NB4 (cell line): Measurements from ENCODE around the gene MRPL24.

Experiments used
- POLR2A ChIP-seq: IDR thresholded peaks from 2 replicates; pipeline ENCODE4 v1.6.1; 2011; ENCODE audit warnings: mild to moderate bottlenecking; ENCODE audit not compliant: insufficient read length; ENCODE audit errors: extremely low read depth
- TF ChIP-seq, protein P1 (sequence below): IDR thresholded peaks from one replicate; pipeline ENCODE4 v1.5.1; 2012; ENCODE audit warnings: low read depth, low read length
- TF ChIP-seq, protein P2 (sequence below): IDR thresholded peaks from 2 replicates; pipeline ENCODE4 v1.6.1; 2011; ENCODE audit warnings: low read depth, low read length

DNA sequence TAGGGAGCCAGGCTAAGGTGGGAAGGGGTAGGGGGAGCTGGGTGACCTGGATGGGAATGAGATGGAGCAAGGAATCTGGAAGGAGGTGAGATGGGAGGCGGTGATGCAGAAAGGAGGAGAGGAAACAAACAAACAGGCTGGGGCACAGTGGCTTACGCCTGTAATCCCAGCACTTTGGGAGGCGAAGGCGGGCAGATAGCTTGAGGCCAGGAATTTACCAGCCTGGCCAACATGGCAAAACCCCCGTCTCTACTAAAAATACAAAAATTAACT is 46.3 kb downstream of the MRPL24 start:
- TF ChIP-seq, protein P1, sequence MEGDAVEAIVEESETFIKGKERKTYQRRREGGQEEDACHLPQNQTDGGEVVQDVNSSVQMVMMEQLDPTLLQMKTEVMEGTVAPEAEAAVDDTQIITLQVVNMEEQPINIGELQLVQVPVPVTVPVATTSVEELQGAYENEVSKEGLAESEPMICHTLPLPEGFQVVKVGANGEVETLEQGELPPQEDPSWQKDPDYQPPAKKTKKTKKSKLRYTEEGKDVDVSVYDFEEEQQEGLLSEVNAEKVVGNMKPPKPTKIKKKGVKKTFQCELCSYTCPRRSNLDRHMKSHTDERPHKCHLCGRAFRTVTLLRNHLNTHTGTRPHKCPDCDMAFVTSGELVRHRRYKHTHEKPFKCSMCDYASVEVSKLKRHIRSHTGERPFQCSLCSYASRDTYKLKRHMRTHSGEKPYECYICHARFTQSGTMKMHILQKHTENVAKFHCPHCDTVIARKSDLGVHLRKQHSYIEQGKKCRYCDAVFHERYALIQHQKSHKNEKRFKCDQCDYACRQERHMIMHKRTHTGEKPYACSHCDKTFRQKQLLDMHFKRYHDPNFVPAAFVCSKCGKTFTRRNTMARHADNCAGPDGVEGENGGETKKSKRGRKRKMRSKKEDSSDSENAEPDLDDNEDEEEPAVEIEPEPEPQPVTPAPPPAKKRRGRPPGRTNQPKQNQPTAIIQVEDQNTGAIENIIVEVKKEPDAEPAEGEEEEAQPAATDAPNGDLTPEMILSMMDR: no peak
- no peak for TF ChIP-seq POLR2A
- TF ChIP-seq, protein P2, sequence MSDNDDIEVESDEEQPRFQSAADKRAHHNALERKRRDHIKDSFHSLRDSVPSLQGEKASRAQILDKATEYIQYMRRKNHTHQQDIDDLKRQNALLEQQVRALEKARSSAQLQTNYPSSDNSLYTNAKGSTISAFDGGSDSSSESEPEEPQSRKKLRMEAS: no peak
